NT2/D1 (cell line): ENCODE results near the gene TMOD1.

Experiments
- DNase-seq: peaks from one replicate; pipeline ENCODE4 v3.0.0-alpha.2; 2011; ENCODE audit warnings: low read depth, low spot score
- H3K27me3 ChIP-seq: 2 replicates; pipeline ENCODE4 v1.6.0; 2011; ENCODE audit warnings: mild to moderate bottlenecking; ENCODE audit not compliant: insufficient read length, insufficient read depth
- H3K36me3 ChIP-seq: 2 replicates; pipeline ENCODE4 v1.6.1; 2011; ENCODE audit warnings: mild to moderate bottlenecking, low read length, mixed read lengths; ENCODE audit not compliant: insufficient read depth, insufficient read length
- H3K4me1 ChIP-seq: 2 replicates; pipeline ENCODE4 v1.5.1; 2011; ENCODE audit not compliant: insufficient read depth, insufficient read length
- H3K4me3 ChIP-seq: 2 replicates; pipeline ENCODE4 v1.5.1; 2011; ENCODE audit warnings: low read depth; ENCODE audit not compliant: insufficient read length
- H3K9ac ChIP-seq: 2 replicates; pipeline ENCODE4 v1.6.0; 2011; ENCODE audit warnings: low read depth; ENCODE audit not compliant: insufficient read length
- H3K9me3 ChIP-seq: 2 replicates; pipeline ENCODE4 v1.5.1; 2011; ENCODE audit warnings: mild to moderate bottlenecking, low read length; ENCODE audit not compliant: insufficient read depth
- SUZ12 ChIP-seq: IDR thresholded peaks from 2 replicates; pipeline ENCODE4 v1.6.1; 2011; ENCODE audit not compliant: insufficient read length, insufficient read depth; ENCODE audit errors: extremely low read depth
- YY1 ChIP-seq: IDR thresholded peaks from 2 replicates; pipeline ENCODE4 v1.6.1; 2011; ENCODE audit not compliant: insufficient read length, insufficient read depth
- ZNF274 ChIP-seq: IDR thresholded peaks from 2 replicates; pipeline ENCODE4 v1.6.1; 2011; ENCODE audit warnings: mild to moderate bottlenecking, low read depth, low read length

TMOD1 gene

GRCh38 chr9:97512966-97513560 is 11.6 kb downstream of the TMOD1 start:
- TF ChIP-seq ZNF274 (no peak), SUZ12 (no peak), YY1 (no peak)
- no peak for DNase-seq
- Histone ChIP-seq H3K9ac (no peak overlapping the region), H3K36me3 (no peaks in the 10 kb centered on the region), H3K27me3 (no peaks in the 10 kb centered on the region), H3K4me3 (no peak overlapping the region), H3K9me3 (no peaks in the 10 kb centered on the region), H3K4me1 (peaks cover 3% of the 10 kb centered on the region)

- H3K9me3 ChIP-seq: no peaks in the 10 kb centered on the region
- no peak overlapping the region for H3K4me3 ChIP-seq
- no peak overlapping the region for H3K9ac ChIP-seq
- TF ChIP-seq ZNF274 (no peak), YY1 (no peak), SUZ12 (no peak)
- H3K27me3 ChIP-seq: no peaks in the 10 kb centered on the region
- DNase-seq: no peak
- H3K36me3 ChIP-seq: no peaks in the 10 kb centered on the region
- H3K4me1 ChIP-seq: peaks cover 3% of the 10 kb centered on the region
These were observed 13.1 kb downstream of the TMOD1 start for GRCh38 chr9:97514531-97514930.

- no peak overlapping the region for H3K4me3 ChIP-seq
- TF ChIP-seq YY1 (no peak), ZNF274 (no peak), SUZ12 (no peak)
- no peak for DNase-seq
- peaks cover 3% of the 10 kb centered on the region for H3K4me1 ChIP-seq
- no peak overlapping the region for H3K9ac ChIP-seq
- no peaks in the 10 kb centered on the region for H3K9me3 ChIP-seq
- no peaks in the 10 kb centered on the region for H3K36me3 ChIP-seq
- H3K27me3 ChIP-seq: no peaks in the 10 kb centered on the region
These were observed 14.2 kb downstream of the TMOD1 start for GRCh38 chr9:97515662-97516061.

- no peaks in the 10 kb centered on the region for H3K27me3 ChIP-seq
- no peaks in the 10 kb centered on the region for H3K36me3 ChIP-seq
- no peak for TF ChIP-seq YY1
- TF ChIP-seq ZNF274: no peak
- no peak for TF ChIP-seq SUZ12
- no peak overlapping the region for H3K9ac ChIP-seq
- H3K4me1 ChIP-seq: peaks cover 3% of the 10 kb centered on the region
- no peak for DNase-seq
- no peak overlapping the region for H3K4me3 ChIP-seq
- no peaks in the 10 kb centered on the region for H3K9me3 ChIP-seq
These were observed 14.6 kb downstream of the TMOD1 start for GRCh38 chr9:97516111-97516510.

GRCh38 chr9:97517331-97518089 is 16.0 kb downstream of the TMOD1 start:
- H3K4me1 ChIP-seq: peaks cover 3% of the 10 kb centered on the region
- no peaks in the 10 kb centered on the region for H3K9me3 ChIP-seq
- DNase-seq: no peak
- no peaks in the 10 kb centered on the region for H3K36me3 ChIP-seq
- no peak for TF ChIP-seq YY1
- H3K4me3 ChIP-seq: no peak overlapping the region
- H3K27me3 ChIP-seq: no peaks in the 10 kb centered on the region
- no peak overlapping the region for H3K9ac ChIP-seq

GRCh38 chr9:97518166-97518908 is 16.9 kb downstream of the TMOD1 start:
- Histone ChIP-seq H3K9ac (no peak overlapping the region), H3K36me3 (no peaks in the 10 kb centered on the region), H3K4me3 (no peak overlapping the region), H3K27me3 (no peaks in the 10 kb centered on the region), H3K4me1 (peaks cover 3% of the 10 kb centered on the region), H3K9me3 (no peaks in the 10 kb centered on the region)
- TF ChIP-seq SUZ12: no peak
- TF ChIP-seq YY1: no peak
- TF ChIP-seq ZNF274: no peak
- no peak for DNase-seq

GRCh38 chr9:97518909-97519307 is 17.4 kb downstream of the TMOD1 start:
- no peak for DNase-seq
- TF ChIP-seq SUZ12 (no peak), YY1 (no peak), ZNF274 (no peak)

More at GRCh38 chr9:97518909-97519307, 17.4 kb downstream of the TMOD1 start:
- H3K36me3 ChIP-seq: no peaks in the 10 kb centered on the region
- H3K27me3 ChIP-seq: no peaks in the 10 kb centered on the region
- H3K9me3 ChIP-seq: no peaks in the 10 kb centered on the region
- peaks cover 3% of the 10 kb centered on the region for H3K4me1 ChIP-seq
- no peak overlapping the region for H3K4me3 ChIP-seq
- no peak overlapping the region for H3K9ac ChIP-seq
